Thoracic aorta (tissue), 2 donors: ENCODE measurements around the gene RIMS4. TPM values are rescaled to one million over a fixed set of nuclear protein-coding genes. Genes with fewer than 3 reads are reported as not detected.

Experiments
- ATAC-seq: fragments of 150-250 bp; one replicate; pipeline ENCODE4 v1.8.0; 2017; ENCODE audit warnings: low read depth; ENCODE audit not compliant: insufficient number of reproducible peaks, low FRiP score
- DNase-seq: peaks from one replicate; pipeline ENCODE4 v3.0.0-alpha.2; 2020; ENCODE audit warnings: low spot score
- H3K27ac ChIP-seq, 2 donors: fragments of 200-600 bp; sonication (generic); 1 replicate in 1 of 2; 2 replicates in 1 of 2; pipeline ENCODE4 v1.5.1; 2016; ENCODE audit warnings: mild to moderate bottlenecking in 2 of 2, moderate library complexity in 2 of 2
- H3K27me3 ChIP-seq: fragments of 200-600 bp; sonication (generic); replicated peaks from 2 replicates; pipeline ENCODE4 v1.6.0; 2016; ENCODE audit warnings: mild to moderate bottlenecking; ENCODE audit not compliant: insufficient read depth
- H3K36me3 ChIP-seq: fragments of 200-600 bp; sonication (generic); one replicate; pipeline ENCODE4 v1.5.1; 2016
- H3K4me1 ChIP-seq, 2 donors: fragments of 200-600 bp; sonication (generic); 1 replicate in 1 of 2; 2 replicates in 1 of 2; pipeline versions ENCODE4 v1.5.1 to v1.6.0; 2016; ENCODE audit warnings: low read depth in 2 of 2, mild to moderate bottlenecking in 1 of 2; ENCODE audit not compliant: control insufficient read depth in 1 of 2
- H3K4me3 ChIP-seq: fragments of 200-600 bp; sonication (generic); 2 replicates; pipeline ENCODE4 v1.5.1; 2016; ENCODE audit warnings: mild to moderate bottlenecking
- H3K9me3 ChIP-seq: fragments of 200-600 bp; sonication (generic); 2 replicates; pipeline ENCODE4 v1.5.1; 2016
- CTCF ChIP-seq: fragments of 200-600 bp; sonication (generic); IDR thresholded peaks from one replicate; pipeline ENCODE4 v1.5.1; 2019; ENCODE audit warnings: antibody characterized with exemption
- total RNA-seq, 2 donors: library from RNA; depleted of rRNA; stranded (reverse); fragments of >200 nt; gene quantifications; one replicate each; pipeline versions ENCODE4 v1.1.0 to v1.2.3, GENCODE V29; 2016

The RIMS4 gene
- total RNA-seq, 2 donors from 2014 or later: 2.4 to 13.5 TPM

DNA sequence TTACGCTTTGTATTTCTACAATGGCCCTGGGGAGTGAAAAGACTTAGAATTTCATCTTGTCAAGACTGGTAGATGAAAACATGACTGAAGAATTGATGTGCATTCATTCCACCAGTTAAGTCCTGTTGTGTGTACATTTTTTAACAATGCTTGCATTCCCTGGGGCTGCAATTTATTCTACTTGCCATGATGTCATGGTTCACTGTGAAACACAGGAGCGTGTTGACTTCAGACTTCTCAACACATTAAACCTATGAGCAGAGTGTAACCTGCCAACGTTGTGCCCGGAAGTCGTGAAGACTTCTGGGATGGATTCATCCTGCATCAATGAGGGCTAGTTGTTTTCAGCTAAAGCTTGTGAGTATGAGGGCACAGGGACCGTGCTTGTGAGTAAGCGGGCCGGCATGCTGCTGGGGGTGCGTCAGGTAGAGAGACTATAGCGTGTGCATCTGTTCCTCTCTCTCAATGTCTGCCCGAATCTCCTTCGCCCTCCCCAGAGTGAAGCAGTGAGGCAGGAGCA lies 26.3 kb upstream of the RIMS4 start:
- no peak for TF ChIP-seq CTCF
- H3K9me3 ChIP-seq: no peaks in the 10 kb centered on the region
- DNase-seq (no peak), ATAC-seq (no peak)
- no peak overlapping the region for H3K4me3 ChIP-seq
- H3K27me3 ChIP-seq: no peaks in the 10 kb centered on the region
- no peak overlapping the region for H3K27ac ChIP-seq
- H3K4me1 ChIP-seq: no peaks in the 10 kb centered on the region
- H3K36me3 ChIP-seq: no peaks in the 10 kb centered on the region

- Histone ChIP-seq H3K27me3 (no peaks in the 10 kb centered on the region), H3K9me3 (no peaks in the 10 kb centered on the region), H3K4me3 (no peak overlapping the region), H3K36me3 (no peaks in the 10 kb centered on the region), H3K27ac (no peak overlapping the region), H3K4me1 (no peaks in the 10 kb centered on the region)
- no peak for DNase-seq
- ATAC-seq: no peak
- no peak for TF ChIP-seq CTCF
Observed at GRCh38 chr20:44835661-44836221, 25.4 kb upstream of the RIMS4 start.

DNA sequence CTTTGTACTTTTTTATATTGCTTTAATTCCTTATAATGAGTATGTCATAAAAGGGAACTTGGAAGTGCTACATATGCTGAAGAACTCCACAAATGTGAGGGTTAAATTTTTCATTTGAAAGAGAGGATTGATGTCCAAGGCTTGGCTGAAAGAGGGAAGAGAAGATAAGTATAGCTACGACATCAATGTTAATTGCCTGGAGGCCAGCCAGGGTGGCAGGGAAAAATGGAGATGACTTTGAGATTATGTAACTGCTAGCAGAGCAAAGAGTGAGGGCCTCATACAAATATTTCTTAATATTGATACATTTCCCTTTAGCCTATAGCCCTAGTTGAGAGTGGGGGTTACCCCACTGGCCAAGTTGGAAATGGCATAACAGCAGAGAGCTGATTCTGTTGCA lies 24.8 kb upstream of the RIMS4 start:
- Histone ChIP-seq H3K9me3 (no peaks in the 10 kb centered on the region), H3K27me3 (no peaks in the 10 kb centered on the region), H3K36me3 (no peaks in the 10 kb centered on the region), H3K4me1 (no peaks in the 10 kb centered on the region), H3K27ac (no peak overlapping the region), H3K4me3 (no peak overlapping the region)
- no peak for DNase-seq
- no peak for ATAC-seq
- TF ChIP-seq CTCF: no peak

- Histone ChIP-seq H3K4me1 (no peaks in the 10 kb centered on the region), H3K4me3 (no peak overlapping the region), H3K36me3 (no peaks in the 10 kb centered on the region), H3K27ac (no peak overlapping the region), H3K27me3 (no peaks in the 10 kb centered on the region), H3K9me3 (no peaks in the 10 kb centered on the region)
- TF ChIP-seq CTCF: no peak
- no peak for ATAC-seq
- no peak for DNase-seq
Observed at GRCh38 chr20:44834693-44835092, 24.3 kb upstream of the RIMS4 start.

- no peak for ATAC-seq
- Histone ChIP-seq H3K27me3 (no peaks in the 10 kb centered on the region), H3K9me3 (no peaks in the 10 kb centered on the region), H3K4me1 (no peaks in the 10 kb centered on the region), H3K27ac (no peak overlapping the region), H3K4me3 (no peak overlapping the region), H3K36me3 (no peaks in the 10 kb centered on the region)
- no peak for DNase-seq
- TF ChIP-seq CTCF: no peak
Observed at GRCh38 chr20:44833437-44833836, 23.1 kb upstream of the RIMS4 start.
